OCI-LY7 (cell line): ENCODE results near the gene GNL1.

Source experiments
- EZH2phosphoT487 ChIP-seq: fragments of 200-600 bp; sonication (generic); IDR thresholded peaks from 2 replicates; pipeline ENCODE4 v1.6.1; 2018; ENCODE audit warnings: low read depth, borderline replicate concordance, mild to moderate bottlenecking, mixed run types, antibody characterized with exemption, low read length, moderate library complexity, mixed read lengths
- TF ChIP-seq, protein P1 (sequence below): fragments of 200-600 bp; sonication (generic); conservative IDR thresholded peaks from 2 replicates; pipeline ENCODE4 v1.5.1; 2014; ENCODE audit warnings: mild to moderate bottlenecking, antibody characterized with exemption, low read length, moderate library complexity, mixed read lengths

DNA sequence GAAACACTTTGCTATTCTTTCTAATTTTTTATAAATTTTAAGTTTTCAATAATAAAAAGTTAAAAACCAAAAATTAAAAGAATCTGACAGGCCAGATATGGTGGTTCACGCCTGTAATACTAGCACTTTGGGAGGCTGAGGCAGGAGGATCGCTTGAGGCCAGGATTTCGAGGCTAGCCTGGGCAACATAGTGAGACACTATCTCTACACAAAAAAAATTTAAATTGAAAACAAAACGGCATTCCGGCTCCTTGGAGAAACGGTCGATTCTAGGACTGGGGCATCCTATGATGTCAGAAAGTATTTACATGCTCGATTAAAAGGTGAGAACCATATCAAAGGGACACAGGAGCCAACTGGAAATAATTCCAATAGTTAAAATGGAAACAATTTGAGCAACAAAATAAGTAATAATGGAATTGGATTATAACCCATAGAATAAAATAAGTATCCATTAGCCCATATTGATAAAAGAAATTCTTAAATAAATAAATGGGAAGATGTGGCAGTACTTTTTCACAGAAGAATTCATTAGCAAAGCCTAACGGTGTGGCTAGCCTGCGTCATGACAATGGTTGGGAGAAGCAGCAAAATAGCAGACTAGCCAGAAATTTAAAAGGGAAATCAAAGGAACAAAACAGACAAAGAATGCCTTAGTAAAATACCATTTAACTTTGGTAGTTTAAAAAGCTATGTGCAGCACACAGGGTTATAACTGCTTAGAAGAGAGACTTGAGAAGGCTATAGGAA lies 45.7 kb downstream of the GNL1 start:
- TF ChIP-seq, protein P1, sequence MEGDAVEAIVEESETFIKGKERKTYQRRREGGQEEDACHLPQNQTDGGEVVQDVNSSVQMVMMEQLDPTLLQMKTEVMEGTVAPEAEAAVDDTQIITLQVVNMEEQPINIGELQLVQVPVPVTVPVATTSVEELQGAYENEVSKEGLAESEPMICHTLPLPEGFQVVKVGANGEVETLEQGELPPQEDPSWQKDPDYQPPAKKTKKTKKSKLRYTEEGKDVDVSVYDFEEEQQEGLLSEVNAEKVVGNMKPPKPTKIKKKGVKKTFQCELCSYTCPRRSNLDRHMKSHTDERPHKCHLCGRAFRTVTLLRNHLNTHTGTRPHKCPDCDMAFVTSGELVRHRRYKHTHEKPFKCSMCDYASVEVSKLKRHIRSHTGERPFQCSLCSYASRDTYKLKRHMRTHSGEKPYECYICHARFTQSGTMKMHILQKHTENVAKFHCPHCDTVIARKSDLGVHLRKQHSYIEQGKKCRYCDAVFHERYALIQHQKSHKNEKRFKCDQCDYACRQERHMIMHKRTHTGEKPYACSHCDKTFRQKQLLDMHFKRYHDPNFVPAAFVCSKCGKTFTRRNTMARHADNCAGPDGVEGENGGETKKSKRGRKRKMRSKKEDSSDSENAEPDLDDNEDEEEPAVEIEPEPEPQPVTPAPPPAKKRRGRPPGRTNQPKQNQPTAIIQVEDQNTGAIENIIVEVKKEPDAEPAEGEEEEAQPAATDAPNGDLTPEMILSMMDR: no peak
- no peak for TF ChIP-seq EZH2phosphoT487
